IMR-90 (cell line): ENCODE measurements around the gene TRPM1.

Source experiments
- CEBPB ChIP-seq: IDR thresholded peaks from 2 replicates; pipeline ENCODE4 v1.6.1; 2012; ENCODE audit warnings: low read depth, low read length, improper control_type of control experiment
- CHD1 ChIP-seq: IDR thresholded peaks from 2 replicates; pipeline ENCODE4 v1.6.1; 2012; ENCODE audit warnings: low read depth, low read length, improper control_type of control experiment
- MAFK ChIP-seq: IDR thresholded peaks from 2 replicates; pipeline ENCODE4 v1.6.1; 2012; ENCODE audit warnings: low read depth, low read length, improper control_type of control experiment
- MAZ ChIP-seq: IDR thresholded peaks from 2 replicates; pipeline ENCODE4 v1.6.1; 2012; ENCODE audit warnings: low read depth, mild to moderate bottlenecking, low read length, improper control_type of control experiment, moderate library complexity, borderline replicate concordance
- MXI1 ChIP-seq: IDR thresholded peaks from 2 replicates; pipeline ENCODE4 v1.6.1; 2012; ENCODE audit warnings: low read depth, mild to moderate bottlenecking, low read length, moderate library complexity, borderline replicate concordance
- NFE2L2 ChIP-seq: fragments of 150-350 bp; IDR thresholded peaks from 2 replicates; pipeline ENCODE4 v1.6.1; 2016; ENCODE audit warnings: low read depth, mild to moderate bottlenecking, low read length
- POLR2A ChIP-seq: IDR thresholded peaks from 2 replicates; pipeline ENCODE4 v1.6.1; 2012; ENCODE audit warnings: mild to moderate bottlenecking, low read depth, low read length
- RAD21 ChIP-seq: IDR thresholded peaks from 2 replicates; pipeline ENCODE4 v1.6.1; 2012; ENCODE audit warnings: low read length, improper control_type of control experiment
- RCOR1 ChIP-seq: IDR thresholded peaks from 2 replicates; pipeline ENCODE4 v1.6.1; 2012; ENCODE audit warnings: mild to moderate bottlenecking, low read length, improper control_type of control experiment; ENCODE audit not compliant: insufficient replicate concordance
- SMC3 ChIP-seq: fragments of 150-350 bp; IDR thresholded peaks from 2 replicates; pipeline ENCODE4 v1.6.1; 2016; ENCODE audit warnings: low read depth, mild to moderate bottlenecking, antibody characterized with exemption, low read length, moderate library complexity
- TF ChIP-seq, protein P1 (sequence below): conservative IDR thresholded peaks from 2 replicates; pipeline ENCODE4 v1.5.1; 2012; ENCODE audit warnings: mild to moderate bottlenecking, low read depth, low read length, improper control_type of control experiment
- TF ChIP-seq, protein P2 (sequence below): fragments of 150-350 bp; IDR thresholded peaks from 2 replicates; pipeline ENCODE4 v1.6.1; 2016; ENCODE audit warnings: low read depth, mild to moderate bottlenecking, low read length, moderate library complexity, borderline replicate concordance

DNA sequence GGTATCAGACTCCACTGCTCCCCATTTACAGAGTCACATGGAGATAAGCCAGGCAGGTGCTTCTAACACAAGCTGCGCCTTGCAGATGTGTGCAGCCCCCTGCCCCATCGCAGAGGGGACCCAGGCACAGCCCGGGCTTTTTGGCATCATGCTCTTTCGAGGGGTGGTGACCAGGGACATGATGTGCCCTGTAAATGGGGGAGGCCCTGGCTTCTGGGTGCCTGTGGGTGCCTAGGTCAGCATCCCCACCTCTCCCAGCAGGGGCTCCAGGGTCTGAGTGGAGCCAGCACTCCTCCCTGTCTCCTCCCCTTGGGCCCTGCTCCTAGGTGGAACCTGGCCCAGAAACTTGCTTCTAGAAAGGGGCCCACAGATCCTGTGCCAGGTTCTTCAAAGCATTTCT is 15.2 kb downstream of the TRPM1 start:
- TF ChIP-seq MAFK = no peak
- TF ChIP-seq, protein P1, sequence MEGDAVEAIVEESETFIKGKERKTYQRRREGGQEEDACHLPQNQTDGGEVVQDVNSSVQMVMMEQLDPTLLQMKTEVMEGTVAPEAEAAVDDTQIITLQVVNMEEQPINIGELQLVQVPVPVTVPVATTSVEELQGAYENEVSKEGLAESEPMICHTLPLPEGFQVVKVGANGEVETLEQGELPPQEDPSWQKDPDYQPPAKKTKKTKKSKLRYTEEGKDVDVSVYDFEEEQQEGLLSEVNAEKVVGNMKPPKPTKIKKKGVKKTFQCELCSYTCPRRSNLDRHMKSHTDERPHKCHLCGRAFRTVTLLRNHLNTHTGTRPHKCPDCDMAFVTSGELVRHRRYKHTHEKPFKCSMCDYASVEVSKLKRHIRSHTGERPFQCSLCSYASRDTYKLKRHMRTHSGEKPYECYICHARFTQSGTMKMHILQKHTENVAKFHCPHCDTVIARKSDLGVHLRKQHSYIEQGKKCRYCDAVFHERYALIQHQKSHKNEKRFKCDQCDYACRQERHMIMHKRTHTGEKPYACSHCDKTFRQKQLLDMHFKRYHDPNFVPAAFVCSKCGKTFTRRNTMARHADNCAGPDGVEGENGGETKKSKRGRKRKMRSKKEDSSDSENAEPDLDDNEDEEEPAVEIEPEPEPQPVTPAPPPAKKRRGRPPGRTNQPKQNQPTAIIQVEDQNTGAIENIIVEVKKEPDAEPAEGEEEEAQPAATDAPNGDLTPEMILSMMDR = no peak
- TF ChIP-seq POLR2A = no peak
- TF ChIP-seq CHD1 = no peak
- no peak for TF ChIP-seq SMC3
- no peak for TF ChIP-seq NFE2L2
- no peak for TF ChIP-seq RAD21
- no peak for TF ChIP-seq MAZ
- no peak for TF ChIP-seq CEBPB
- no peak for TF ChIP-seq MXI1
- TF ChIP-seq, protein P2, sequence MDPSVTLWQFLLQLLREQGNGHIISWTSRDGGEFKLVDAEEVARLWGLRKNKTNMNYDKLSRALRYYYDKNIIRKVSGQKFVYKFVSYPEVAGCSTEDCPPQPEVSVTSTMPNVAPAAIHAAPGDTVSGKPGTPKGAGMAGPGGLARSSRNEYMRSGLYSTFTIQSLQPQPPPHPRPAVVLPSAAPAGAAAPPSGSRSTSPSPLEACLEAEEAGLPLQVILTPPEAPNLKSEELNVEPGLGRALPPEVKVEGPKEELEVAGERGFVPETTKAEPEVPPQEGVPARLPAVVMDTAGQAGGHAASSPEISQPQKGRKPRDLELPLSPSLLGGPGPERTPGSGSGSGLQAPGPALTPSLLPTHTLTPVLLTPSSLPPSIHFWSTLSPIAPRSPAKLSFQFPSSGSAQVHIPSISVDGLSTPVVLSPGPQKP = no peak
- TF ChIP-seq RCOR1 = no peak
